Gastrocnemius medialis (tissue), 4 donors: ENCODE measurements around the gene AKNA. TPM values are rescaled to one million over a fixed set of nuclear protein-coding genes. Genes with fewer than 3 reads are reported as not detected.

ENCODE experiments used
- ATAC-seq, 2 donors: fragments of 150-250 bp; one replicate each; pipeline ENCODE4 v1.9.1; 2016
- DNase-seq, 2 donors: peaks; one replicate each; pipeline ENCODE4 v3.0.0-alpha.2; 2019
- H3K27ac ChIP-seq, 4 donors: fragments of 200-600 bp; sonication (generic); 1 replicate in 1 of 4; 2 replicates in 3 of 4; pipeline ENCODE4 v1.5.1; 2016 to 2018; ENCODE audit warnings: mild to moderate bottlenecking in 2 of 4, moderate library complexity in 1 of 4
- H3K27me3 ChIP-seq, 3 donors: fragments of 200-600 bp; sonication (generic) in 2 of 3; 1 replicate in 1 of 3; 2 replicates in 2 of 3; pipeline versions ENCODE4 v1.5.1 to v1.6.0; 2016 to 2019; ENCODE audit warnings: mild to moderate bottlenecking in 1 of 3, moderate library complexity in 1 of 3
- H3K36me3 ChIP-seq, 2 donors: fragments of 200-600 bp; sonication (generic) in 1 of 2; one replicate each; pipeline ENCODE4 v1.5.1; 2017 to 2018
- H3K4me1 ChIP-seq, 2 donors: fragments of 200-600 bp; sonication (generic) in 1 of 2; one replicate each; pipeline ENCODE4 v1.5.1; 2016 to 2017; ENCODE audit warnings: mild to moderate bottlenecking in 2 of 2
- H3K4me3 ChIP-seq, 4 donors: fragments of 200-600 bp; sonication (generic) in 3 of 4; 1 replicate in 1 of 4; 2 replicates in 3 of 4; pipeline ENCODE4 v1.5.1; 2016 to 2019; ENCODE audit warnings: mild to moderate bottlenecking in 2 of 4
- H3K9me3 ChIP-seq, 3 donors: fragments of 200-600 bp; sonication (generic) in 2 of 3; 1 replicate in 1 of 3; 2 replicates in 2 of 3; pipeline ENCODE4 v1.5.1; 2016 to 2019
- POLR2A ChIP-seq, 2 donors: fragments of 450-650 bp; IDR thresholded peaks; one replicate each; pipeline ENCODE4 v1.6.1; 2017; ENCODE audit warnings: antibody characterized with exemption in 2 of 2, mild to moderate bottlenecking in 2 of 2, moderate library complexity in 2 of 2
- in situ Hi-C, 4 donors: fragments of 200-750 bp; cut with MboI; loops; one replicate each; pipeline versions ENCODE4 v1.15.0 to v1.8.0; 2017; ENCODE audit warnings: low sequenced_read_pairs in 4 of 4
- intact Hi-C: fragments of 100-400 bp; cut with DNase I; formaldehyde crosslinking; loops from one replicate; pipeline ENCODE4 v1.15.1; 2023; ENCODE audit warnings: low total_unique reads
- total RNA-seq, 4 donors: library from RNA; depleted of rRNA; stranded (reverse); fragments of >200 nt; gene quantifications; one replicate each; pipeline versions ENCODE4 v1.1.0 to v1.2.3, GENCODE V29; 2016
- TF ChIP-seq, protein P1 (sequence below), 5 experiments: fragments of 450-650 bp in 3 of 5; fragments of 200-600 bp in 2 of 5; sonication (generic) in 2 of 5; IDR thresholded peaks in 4 of 5; conservative IDR thresholded peaks in 1 of 5; 1 replicate in 4 of 5; 2 replicates in 1 of 5; pipeline ENCODE4 v1.5.1; 2016 to 2019; ENCODE audit warnings: antibody characterized with exemption in 5 of 5, mild to moderate bottlenecking in 3 of 5, moderate library complexity in 3 of 5

AKNA gene
- total RNA-seq, 4 donors from 2014 or later: 2.8 to 5.7 (median 3.8) TPM

DNA sequence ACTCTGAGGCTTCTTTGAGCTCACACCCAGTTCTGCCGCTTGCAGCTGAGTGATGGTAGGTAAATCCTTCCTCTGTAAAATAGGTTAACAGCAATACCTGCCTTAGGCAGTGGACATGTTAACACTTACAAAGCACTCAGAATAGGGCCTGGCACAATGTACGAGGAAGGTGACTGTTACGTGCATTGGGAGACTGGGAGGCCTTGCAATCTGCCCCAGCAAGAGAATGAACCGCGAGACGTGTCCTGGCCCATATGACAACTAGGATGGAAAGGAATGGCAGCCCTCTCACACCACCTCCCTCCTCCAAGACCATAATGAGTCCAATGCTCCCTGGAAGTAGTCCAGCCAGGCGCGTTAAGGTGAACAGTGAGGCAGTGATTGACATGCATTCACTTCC is 23.1 kb upstream of the AKNA start:
- H3K4me3 ChIP-seq: no peak overlapping the region
- TF ChIP-seq, protein P1, sequence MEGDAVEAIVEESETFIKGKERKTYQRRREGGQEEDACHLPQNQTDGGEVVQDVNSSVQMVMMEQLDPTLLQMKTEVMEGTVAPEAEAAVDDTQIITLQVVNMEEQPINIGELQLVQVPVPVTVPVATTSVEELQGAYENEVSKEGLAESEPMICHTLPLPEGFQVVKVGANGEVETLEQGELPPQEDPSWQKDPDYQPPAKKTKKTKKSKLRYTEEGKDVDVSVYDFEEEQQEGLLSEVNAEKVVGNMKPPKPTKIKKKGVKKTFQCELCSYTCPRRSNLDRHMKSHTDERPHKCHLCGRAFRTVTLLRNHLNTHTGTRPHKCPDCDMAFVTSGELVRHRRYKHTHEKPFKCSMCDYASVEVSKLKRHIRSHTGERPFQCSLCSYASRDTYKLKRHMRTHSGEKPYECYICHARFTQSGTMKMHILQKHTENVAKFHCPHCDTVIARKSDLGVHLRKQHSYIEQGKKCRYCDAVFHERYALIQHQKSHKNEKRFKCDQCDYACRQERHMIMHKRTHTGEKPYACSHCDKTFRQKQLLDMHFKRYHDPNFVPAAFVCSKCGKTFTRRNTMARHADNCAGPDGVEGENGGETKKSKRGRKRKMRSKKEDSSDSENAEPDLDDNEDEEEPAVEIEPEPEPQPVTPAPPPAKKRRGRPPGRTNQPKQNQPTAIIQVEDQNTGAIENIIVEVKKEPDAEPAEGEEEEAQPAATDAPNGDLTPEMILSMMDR (IDR thresholded peaks at IDR 0.05 in 4 of 5, conservative IDR thresholded peaks at IDR 0.05 in 1 of 5): no peak
- TF ChIP-seq POLR2A (IDR thresholded peaks at IDR 0.05): no peak
- in situ Hi-C loops (loop anchor here in 2 of 4 donors (10.0 to 25.0 kb wide), 2 partner anchors 244 to 501 kb away; partner anchors contain the start of gene TEX53 (in 1 of the 2)), intact Hi-C loops (no loop called here)
- H3K9me3 ChIP-seq: no peaks in the 10 kb centered on the region
- ATAC-seq: no peak
- no peaks in the 10 kb centered on the region for H3K27me3 ChIP-seq
- H3K36me3 ChIP-seq: no peaks in the 10 kb centered on the region
- no peaks in the 10 kb centered on the region for H3K4me1 ChIP-seq
- DNase-seq: no peak
- no peak overlapping the region for H3K27ac ChIP-seq

DNA sequence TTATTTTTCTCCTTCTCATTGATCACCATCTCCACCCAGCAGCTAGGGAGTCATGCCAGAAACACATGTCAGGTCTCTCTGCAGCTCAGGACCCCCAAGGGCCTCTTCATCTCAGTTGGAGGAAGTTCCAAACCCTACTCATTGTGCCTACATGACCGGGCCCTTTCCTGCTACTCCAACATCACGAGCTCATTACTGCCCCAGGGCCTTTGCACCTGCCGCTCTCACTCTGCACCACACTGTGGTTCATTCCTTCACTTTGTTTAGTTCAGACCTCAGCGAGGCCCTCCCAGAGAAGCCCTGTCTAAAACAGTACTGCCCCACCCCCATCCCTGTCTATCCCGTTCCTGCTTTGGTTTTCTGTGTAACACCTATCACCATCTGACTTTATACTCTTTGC is 22.1 kb upstream of the AKNA start:
- Histone ChIP-seq H3K36me3 (no peaks in the 10 kb centered on the region), H3K4me1 (no peaks in the 10 kb centered on the region), H3K4me3 (no peak overlapping the region), H3K9me3 (no peaks in the 10 kb centered on the region), H3K27me3 (no peaks in the 10 kb centered on the region), H3K27ac (no peak overlapping the region)
- ATAC-seq: no peak
- intact Hi-C loops (loop anchor here (10.0 kb wide), 3 partner anchors 75 to 1115 kb away; no protein-coding TSS in a partner anchor), in situ Hi-C loops (loop anchor here (5.0 to 25.0 kb wide), 5 partner anchors 185 to 605 kb away; partner anchors contain the start of gene TEX53 (in 2 of the 4))
- no peak for DNase-seq
- TF ChIP-seq, protein P1 (IDR thresholded peaks at IDR 0.05 in 4 of 5, conservative IDR thresholded peaks at IDR 0.05 in 1 of 5): no peak
- no peak for TF ChIP-seq POLR2A (IDR thresholded peaks at IDR 0.05)

DNA sequence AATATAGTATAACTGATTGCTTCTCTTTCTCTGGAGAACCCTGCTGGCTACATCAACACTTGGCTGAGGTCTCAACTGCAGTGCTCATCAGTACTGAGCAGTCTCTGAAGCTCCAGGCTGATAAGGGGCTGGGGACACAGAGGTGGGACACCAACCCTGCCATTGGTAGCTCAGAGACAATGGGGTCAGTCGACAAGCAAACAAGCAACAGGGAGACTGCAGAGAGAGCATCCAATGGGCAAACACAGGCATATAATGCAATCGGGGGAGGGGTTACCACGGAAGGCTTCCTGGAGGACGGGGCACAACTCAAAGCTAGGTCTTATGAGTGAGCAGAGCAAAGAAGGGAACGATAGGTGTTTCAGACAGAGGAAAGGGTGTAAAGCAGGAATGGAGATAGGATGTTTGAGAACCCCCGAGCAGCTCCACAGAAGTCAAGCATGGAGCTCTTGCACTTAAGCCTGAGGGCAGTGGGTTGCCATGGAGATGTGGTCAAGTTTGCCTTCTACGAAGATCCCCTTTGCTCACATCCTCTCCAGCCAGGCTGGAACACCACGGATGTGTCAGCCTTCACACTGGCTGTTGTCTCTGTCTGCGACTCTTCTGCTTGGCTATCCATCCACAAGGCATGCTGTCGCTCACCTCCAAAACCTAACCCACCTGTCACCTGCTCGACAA is 21.5 kb upstream of the AKNA start:
- Histone ChIP-seq H3K9me3 (no peaks in the 10 kb centered on the region), H3K4me1 (no peaks in the 10 kb centered on the region), H3K27ac (no peak overlapping the region), H3K4me3 (no peak overlapping the region), H3K36me3 (no peaks in the 10 kb centered on the region), H3K27me3 (no peaks in the 10 kb centered on the region)
- DNase-seq (no peak), ATAC-seq (no peak)
- in situ Hi-C loops: loop anchor here (5.0 to 25.0 kb wide), 5 partner anchors 186 to 606 kb away; partner anchors contain the start of gene TEX53 (in 1 of the 4)
- no peak for TF ChIP-seq POLR2A (IDR thresholded peaks at IDR 0.05)
- TF ChIP-seq, protein P1 (IDR thresholded peaks at IDR 0.05 in 4 of 5, conservative IDR thresholded peaks at IDR 0.05 in 1 of 5): no peak
- intact Hi-C loops: loop anchor here (10.0 kb wide), 3 partner anchors 76 to 1116 kb away; no protein-coding TSS in a partner anchor

DNA sequence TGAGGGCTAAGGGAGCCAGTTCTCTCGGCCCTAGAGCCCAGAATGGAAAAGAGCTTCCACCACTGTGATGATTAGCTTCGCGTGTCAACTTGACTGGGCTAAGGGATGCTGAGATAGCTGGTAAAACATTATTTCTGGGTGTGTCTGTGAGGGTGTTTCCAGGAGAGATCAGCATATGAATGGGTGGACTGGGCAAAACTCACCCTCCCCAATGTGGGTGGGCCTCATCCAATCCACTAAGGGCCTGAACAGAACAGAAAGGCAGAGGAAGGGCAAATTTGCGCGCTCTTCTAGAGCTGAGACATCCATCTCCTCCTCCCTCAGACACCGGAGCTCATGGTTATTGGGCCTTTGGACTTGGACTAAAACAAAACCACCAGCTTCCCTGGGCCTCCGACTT is 20.9 kb upstream of the AKNA start:
- no peak overlapping the region for H3K4me3 ChIP-seq
- no peaks in the 10 kb centered on the region for H3K9me3 ChIP-seq
- in situ Hi-C loops (loop anchor here (5.0 to 25.0 kb wide), 5 partner anchors 186 to 606 kb away; partner anchors contain the start of gene TEX53 (in 1 of the 4)), intact Hi-C loops (loop anchor here (10.0 kb wide), 3 partner anchors 76 to 1116 kb away; no protein-coding TSS in a partner anchor)
- no peak for TF ChIP-seq POLR2A (IDR thresholded peaks at IDR 0.05)
- TF ChIP-seq, protein P1 (IDR thresholded peaks at IDR 0.05 in 4 of 5, conservative IDR thresholded peaks at IDR 0.05 in 1 of 5): no peak
- H3K27ac ChIP-seq: no peak overlapping the region
- no peaks in the 10 kb centered on the region for H3K4me1 ChIP-seq
- H3K27me3 ChIP-seq: no peaks in the 10 kb centered on the region
- DNase-seq (no peak), ATAC-seq (no peak)
- no peaks in the 10 kb centered on the region for H3K36me3 ChIP-seq
